ENCODE data around the gene EPRS1.
"Not testable (repeated sequence)": the region's sequence is repeated elsewhere in the genome, so short reads cannot be mapped to it uniquely, and the experiment has no call there.

GRCh38 chr1:220037810-220038209 lies 8.5 kb downstream of the EPRS1 start:
- not testable (repeated sequence) for TF ChIP-seq CTCF (IDR thresholded peaks at IDR 0.05); POLR2AphosphoS5 (IDR thresholded peaks at IDR 0.05; ENCODE audit: insufficient read depth in 1 of 2, low read depth in 1 of 2); POLR2A (IDR thresholded peaks at IDR 0.05)
